Measurements from ENCODE around the gene RNF26.
A peak's percentile ranks its signal among the peaks of the same experiment; 100 is the strongest.

Gene RNF26

GRCh38 chr11:119355091-119355843 lies 20.9 kb downstream of the RNF26 start:
- no peak for DNase-seq (ENCODE audit: low read depth)

- DNase-seq (ENCODE audit: low read depth): no peak
These were observed 22.2 kb downstream of the RNF26 start for GRCh38 chr11:119356349-119357031.

- DNase-seq (ENCODE audit: low read depth): no peak
These were observed 22.7 kb downstream of the RNF26 start for GRCh38 chr11:119357074-119357473.

- DNase-seq (ENCODE audit: low read depth): no peak
These were observed 25.3 kb downstream of the RNF26 start for GRCh38 chr11:119359365-119360214.

- DNase-seq (ENCODE audit: low read depth): peak; percentile 78
These were observed 26.9 kb downstream of the RNF26 start for GRCh38 chr11:119361056-119361787.

GRCh38 chr11:119361941-119362725 lies 27.8 kb downstream of the RNF26 start:
- DNase-seq (ENCODE audit: low read depth): no peak

GRCh38 chr11:119362741-119363080 lies 28.4 kb downstream of the RNF26 start:
- no peak for DNase-seq (ENCODE audit: low read depth)

- no peak for DNase-seq (ENCODE audit: low read depth)
These were observed 28.9 kb downstream of the RNF26 start for GRCh38 chr11:119363081-119363850.

- no peak for DNase-seq (ENCODE audit: low read depth)
These were observed 29.7 kb downstream of the RNF26 start for GRCh38 chr11:119363851-119364590.

- no peak for DNase-seq (ENCODE audit: low read depth)
These were observed 30.8 kb downstream of the RNF26 start for GRCh38 chr11:119365071-119365591.

- no peak for DNase-seq (ENCODE audit: low read depth)
These were observed 32.6 kb downstream of the RNF26 start for GRCh38 chr11:119366690-119367620.

- peak; percentile 75 for DNase-seq (ENCODE audit: low read depth)
These were observed 33.4 kb downstream of the RNF26 start for GRCh38 chr11:119367661-119368120.

GRCh38 chr11:119368121-119369034 lies 34.1 kb downstream of the RNF26 start:
- DNase-seq (ENCODE audit: low read depth): peak; percentile 75

- DNase-seq (ENCODE audit: low read depth): no peak
These were observed 35.0 kb downstream of the RNF26 start for GRCh38 chr11:119369132-119369925.

- DNase-seq (ENCODE audit: low read depth): no peak
These were observed 36.2 kb downstream of the RNF26 start for GRCh38 chr11:119370486-119371046.

- no peak for DNase-seq (ENCODE audit: low read depth)
These were observed 36.8 kb downstream of the RNF26 start for GRCh38 chr11:119371067-119371601.

Measured in fibroblast of the conjunctiva (primary cell).